ENCODE data around the gene SH3RF3.

The SH3RF3 gene

DNA sequence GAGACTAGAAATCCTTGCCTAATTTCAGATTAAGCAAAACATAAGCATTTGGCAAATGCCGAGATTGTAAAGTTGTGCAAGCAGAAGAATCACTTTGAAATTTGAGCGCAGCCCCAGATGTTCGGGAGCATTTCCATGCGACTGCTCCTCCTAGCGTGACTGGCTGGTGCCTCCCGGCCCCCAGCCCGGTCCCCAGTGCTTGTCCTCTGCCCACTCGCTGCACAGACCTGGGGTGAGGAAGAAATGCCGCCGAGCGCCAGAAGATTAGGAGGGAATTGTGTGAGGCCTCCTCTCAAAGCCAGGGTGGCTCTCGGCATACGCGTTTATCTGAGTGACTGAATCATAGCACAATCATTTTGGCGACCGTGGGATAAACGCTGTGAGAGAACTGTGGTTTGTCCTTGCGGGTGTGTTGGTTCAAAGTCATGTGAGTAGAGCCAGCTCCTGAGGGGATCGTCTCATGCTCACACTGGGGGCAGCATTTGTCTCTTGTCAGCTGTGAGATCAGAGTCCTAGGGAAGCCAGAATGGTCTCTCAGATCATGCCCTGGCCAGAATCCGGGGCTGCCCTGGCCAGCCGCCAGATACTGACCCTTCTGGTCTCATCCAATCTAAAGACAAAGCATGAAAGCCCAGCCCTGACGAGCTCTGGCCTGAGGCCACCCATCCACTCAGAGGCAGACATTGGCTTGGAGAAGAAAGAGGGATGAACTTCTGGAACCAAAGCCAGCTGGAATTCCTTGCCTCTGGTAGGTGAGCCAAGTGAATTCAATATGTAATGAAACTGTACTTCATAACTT, 189.3 kb downstream of the SH3RF3 start:
- DNase-seq = no peak

DNA sequence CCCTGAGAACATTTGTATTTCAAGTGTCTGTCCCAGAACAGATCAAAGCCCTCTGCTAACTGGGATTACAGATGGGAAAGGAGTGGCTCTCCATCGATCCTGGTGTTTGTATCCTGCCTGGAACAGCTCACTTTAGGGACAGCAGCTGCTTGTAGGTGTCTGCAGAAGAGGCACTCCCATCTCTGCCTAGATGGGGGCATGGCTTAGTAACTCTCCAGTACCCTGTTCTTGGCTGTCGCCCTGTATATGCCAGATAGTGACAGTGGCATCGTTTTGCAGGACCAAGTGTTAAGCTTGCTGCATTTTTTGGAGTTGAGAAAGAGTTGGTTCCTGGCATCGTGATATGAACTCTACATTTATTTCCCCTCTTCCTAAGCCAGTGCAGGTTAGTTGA, 189.9 kb downstream of the SH3RF3 start:
- DNase-seq = no peak

DNA sequence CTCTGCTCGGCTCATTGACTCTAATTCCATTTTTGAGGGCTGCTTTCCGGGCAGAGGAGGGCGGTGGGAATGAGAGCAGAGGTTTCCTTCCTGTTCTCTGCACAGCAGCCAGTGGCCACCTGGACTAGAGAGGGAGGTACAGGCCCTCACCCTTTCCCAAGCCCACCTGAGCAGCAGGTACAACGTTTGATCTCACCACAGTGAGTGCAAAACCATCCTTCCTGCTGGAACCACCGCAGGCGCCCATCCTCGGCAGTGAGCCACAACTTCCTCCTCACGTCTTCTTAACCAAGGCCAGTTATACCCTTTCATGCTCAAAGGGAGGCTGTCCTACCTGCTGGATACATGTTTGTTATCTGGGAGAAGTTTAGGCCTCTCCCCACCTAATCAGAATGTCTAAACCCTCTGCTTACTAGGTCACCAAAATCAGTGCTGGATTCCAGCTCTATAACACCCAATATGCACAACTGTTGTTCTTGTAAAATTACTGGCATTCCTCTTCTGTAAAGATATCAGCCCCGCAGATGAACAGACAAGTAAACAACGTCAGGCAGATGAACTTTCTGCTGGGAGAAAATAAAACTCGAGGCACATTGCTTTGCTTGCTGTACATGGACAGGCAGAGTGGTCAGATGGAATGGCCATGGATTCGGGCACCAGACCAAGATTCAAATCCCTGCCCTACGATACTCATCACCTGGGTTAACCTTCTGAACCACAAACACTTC, 191.4 kb downstream of the SH3RF3 start:
- DNase-seq = no peak

DNA sequence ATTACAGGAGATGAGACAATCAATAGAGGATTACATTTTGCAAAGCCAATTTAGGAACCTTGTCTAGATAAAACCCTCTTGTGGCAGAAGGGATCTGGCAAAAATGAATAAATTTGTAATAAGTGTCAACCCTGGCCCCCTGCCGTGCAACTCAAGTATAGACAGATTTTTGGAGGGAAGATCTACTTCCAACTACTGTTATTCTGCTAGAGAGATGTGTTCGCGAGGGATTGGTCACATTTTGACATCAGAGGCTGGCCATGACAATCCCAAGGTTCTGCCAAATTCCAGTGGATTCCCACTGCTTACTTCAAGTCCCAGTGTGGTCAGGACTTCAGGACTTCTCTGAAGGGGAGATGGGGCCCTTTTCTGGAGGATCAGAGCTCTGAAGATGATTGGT, 192.6 kb downstream of the SH3RF3 start:
- DNase-seq = no peak

DNA sequence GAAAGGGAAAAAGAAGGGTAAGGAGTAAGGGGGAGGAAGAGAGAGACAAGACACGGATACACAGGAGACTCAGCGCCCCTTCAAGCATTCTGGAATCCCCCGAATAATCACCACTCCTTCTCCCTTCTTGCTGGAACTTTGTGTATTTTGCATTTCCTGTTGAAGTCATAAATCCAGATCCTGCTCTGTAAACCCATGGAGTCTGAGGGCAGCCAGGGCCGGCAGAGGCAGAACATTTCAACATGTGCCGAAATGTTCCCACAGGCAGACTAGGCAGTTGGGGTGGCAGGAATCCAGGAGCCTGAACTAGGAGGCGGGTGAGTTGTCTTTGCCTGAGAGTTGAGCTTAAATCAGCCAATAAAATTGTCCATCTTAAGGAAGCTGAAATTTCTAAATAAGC, 193.1 kb downstream of the SH3RF3 start:
- no peak for DNase-seq

DNA sequence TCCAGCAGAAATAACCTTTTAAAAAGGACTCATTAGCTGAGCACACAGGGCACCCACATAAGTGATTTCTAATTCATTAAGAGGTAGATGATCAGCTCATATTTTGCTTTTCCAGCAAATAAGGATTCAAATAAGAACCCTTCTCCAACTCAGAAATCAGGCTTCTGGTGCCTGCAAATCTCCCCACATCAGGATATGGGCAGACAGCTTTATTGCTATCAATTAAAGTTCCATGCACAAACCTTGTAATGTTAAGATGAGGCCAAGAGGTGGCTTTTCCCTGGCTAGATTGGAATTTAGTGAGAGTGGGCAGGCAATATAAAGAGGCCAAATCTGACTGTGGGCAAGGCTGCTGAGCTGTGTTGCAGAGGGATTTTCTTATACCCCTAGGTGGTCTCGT, 193.6 kb downstream of the SH3RF3 start:
- DNase-seq = no peak

DNA sequence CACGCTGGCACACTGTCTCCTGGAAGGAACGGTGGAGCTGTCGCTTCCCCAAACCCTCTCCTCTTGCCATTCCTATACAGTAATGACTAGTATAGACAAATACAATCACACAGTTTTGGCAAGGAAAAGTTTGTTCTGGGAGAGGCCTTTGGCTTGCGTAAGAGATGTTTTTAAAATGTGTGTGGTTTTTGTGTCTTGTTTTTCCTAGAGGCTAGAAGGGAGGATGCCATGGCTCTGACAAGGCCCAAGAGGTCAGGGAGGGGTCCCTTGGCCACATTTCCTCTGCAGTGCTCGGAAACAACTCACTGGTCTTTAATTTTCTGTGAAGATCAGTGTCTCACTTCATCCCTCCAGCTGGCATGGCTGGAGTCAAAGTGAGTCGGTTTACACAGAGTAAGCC, 195.9 kb downstream of the SH3RF3 start:
- no peak for DNase-seq

DNA sequence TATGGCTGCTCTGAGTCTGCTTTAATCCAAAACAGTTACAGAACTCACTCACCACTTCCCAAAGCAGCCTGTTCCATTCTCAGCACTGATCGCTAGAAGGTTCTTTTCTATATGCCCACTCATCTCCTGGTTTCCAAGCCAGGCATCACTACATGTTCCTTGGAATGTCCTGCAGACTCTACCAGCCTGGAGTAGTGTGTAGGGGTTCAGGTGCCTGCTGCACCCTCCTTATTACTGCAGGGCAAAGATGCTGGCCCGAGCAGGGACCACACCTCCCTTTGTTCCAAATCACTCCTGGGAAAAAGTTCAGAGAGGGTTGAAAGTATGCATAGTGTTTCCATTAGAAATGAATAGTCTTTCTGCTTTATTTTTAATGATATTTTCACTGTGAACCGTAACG, 196.6 kb downstream of the SH3RF3 start:
- no peak for DNase-seq

DNA sequence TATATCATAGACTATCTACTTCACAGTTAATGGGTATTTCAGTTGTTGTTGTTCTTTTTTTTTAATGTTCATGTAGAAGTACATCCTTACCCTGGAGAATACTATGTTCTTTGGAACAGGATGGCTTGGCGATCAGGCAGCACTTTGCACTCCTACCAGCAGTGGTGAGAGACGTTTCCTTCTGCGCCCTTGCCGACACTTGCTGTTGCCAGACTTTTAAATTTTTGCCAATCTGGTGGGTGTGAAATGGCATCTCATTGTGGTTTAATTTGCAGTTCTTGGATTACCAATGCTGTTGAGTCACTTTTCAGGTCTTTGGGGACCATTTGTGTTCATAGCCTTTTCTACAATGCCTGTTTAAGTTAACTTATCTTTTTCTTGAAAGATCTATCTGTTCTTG, 197.3 kb downstream of the SH3RF3 start:
- no peak for DNase-seq

DNA sequence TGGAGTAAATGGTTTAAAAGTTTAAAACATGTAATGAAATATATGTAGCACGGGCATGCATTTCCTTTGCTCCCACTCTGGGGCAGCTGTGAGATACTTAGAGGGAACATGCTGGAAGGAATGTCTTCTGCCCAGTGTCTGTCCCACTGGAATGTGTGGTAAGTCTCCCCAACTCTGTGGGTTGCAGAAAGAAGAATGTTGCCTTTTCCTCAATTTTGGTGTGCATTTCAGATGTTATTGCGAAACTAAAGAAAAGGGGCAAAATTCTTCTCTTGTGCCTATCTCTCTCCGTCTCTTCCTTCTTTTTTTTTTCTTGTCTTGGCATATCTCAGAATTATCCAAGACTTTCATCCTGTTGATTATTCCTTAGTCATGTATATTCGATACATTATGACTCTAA, 201.1 kb downstream of the SH3RF3 start:
- no peak for DNase-seq

DNA sequence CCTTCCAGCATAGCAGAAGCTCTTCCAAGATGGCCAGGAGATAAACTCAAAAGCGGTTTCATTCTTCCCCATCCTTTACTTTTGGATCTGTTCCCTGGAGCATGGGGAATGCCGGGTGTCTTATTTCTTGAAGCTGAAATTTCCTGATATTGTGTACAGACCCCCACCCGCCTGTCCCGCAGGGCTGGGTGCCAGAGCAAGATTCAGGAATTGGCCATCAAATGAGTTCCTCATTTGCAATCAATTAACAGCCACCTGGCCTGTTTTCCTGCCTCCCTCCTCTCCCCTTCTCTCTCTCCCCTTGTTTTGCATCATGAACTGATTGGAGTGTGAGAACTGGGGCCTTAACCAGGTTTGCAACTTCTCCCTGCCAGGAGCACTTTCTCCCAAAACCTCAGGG, 202.1 kb downstream of the SH3RF3 start:
- no peak for DNase-seq

DNA sequence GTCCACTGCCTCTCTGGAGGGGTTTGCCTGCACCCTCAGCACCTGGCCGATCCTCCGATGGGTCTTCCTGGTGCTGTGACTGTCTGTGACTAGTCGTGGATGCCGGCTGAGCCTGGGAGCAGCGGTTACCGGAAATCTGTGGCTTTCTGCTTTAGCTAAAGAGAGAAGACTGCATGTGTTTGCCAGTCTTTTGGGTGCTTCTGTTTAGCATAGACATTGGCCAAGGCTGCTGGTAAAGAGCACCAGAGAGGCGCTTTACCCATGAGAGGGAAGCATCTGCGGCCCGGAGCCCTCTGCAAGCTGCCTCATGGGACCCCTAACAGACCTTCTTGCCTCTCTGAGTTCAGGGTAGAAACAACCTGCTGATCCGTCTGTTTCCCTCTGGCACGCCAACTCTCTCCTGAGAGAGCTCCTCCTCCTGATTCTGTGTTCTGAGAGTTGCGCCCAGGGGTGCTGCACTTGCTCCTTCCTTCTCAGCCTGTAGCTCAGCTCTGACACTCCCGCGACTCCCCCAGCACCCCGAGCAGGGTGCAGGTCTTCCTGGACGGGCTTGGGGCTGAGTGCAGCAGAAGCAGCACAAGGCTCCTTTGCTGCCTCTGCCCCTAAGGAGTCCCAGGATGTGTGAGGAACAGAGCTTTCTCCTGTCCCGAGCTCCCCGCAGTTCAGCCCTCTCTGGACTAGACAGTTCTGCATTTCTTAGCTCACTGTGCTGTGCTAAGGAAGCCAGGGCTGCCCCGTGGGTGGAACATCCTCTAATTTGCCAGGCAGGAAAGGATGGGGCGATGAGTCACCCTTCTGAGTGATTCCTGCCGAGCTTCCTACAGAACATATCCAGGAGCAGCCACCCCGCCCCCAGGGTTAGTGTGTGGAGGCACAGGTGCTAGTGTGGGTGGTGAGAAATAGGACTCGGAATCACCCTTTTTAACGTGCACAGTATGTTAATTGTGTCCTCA, 203.2 kb downstream of the SH3RF3 start:
- peak; percentile 94 to 98 for DNase-seq

DNA sequence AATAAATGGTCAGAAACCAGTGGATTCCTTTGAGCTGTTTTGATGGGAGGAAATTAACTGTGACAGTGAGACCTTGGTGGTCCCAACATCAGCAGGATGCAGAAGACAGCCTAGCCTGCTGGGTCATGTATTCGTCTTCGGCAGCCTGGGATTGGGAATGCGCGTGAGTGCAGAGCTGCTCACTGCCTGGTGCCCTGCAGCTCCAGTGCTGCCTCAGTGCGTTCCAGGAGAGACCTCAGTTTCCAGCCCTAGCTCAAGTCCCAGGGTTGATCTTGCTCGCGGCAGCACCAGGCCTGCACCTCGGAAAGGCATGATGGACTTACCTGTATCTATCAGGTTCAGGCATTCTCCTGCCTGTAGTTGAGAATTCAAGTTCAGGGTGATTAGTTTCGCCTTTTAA, 203.9 kb downstream of the SH3RF3 start:
- no peak for DNase-seq

DNA sequence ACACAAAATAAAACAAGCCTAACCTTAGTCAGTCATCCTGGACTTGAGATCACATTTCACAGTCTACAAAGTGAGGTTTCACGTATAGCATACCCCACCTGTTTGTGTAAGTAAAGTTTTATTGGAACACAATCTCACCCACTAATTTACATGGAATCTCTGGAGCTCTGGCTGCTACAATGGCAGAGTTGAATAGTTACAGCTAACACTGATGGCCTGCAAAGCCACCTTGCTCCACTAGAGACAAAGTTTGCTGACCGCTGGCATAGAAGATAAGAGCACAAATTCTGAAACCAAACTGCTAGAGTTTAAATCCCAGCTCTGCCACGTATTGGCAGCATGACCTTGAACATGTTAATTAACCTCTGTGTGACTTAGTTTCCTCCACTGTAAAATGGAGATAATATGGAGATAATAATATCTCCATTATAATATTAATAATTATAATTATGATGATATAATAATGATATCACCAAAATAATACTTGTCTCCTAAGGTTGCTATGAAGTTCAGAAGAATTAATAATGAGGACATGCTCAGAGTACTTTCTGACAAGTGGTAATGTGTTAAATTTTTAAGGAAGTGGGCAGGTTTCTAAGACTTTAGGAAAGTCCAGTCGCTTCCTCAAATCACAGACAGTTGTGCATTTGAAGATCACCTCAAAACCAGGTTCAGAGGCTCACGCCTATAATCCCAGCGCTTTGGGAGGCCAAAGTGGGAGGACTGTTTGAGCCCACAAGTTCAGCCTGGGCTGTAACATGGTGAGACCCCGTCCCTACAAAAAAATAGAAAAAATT, 204.6 kb downstream of the SH3RF3 start:
- peak; percentile 53 to 68 for DNase-seq

DNA sequence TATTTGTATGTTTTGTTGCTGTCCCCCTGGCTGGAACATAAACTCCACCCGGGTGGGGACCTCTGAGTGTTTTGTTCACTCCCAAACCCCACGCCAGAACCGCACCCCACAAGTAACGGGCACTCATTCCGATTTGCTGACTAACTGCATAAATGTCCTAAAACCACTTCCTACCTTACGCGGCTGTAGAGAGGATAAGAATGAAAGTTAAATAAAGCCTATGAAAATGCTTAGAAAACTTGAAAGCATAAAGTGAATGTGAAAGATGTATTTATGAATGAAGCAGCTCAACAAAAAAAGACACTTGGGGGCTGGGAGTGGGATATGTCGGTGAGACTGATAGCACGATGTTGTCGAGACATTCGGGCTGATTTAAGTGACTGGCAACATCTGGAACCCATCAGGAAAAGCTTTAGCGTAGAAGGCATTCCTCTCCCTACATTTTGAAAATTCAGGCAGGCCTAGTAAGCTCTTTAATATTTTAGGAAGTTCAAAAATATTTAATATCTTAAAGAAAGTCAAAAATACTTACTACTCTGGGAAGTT, 206.7 kb downstream of the SH3RF3 start:
- DNase-seq = no peak

DNA sequence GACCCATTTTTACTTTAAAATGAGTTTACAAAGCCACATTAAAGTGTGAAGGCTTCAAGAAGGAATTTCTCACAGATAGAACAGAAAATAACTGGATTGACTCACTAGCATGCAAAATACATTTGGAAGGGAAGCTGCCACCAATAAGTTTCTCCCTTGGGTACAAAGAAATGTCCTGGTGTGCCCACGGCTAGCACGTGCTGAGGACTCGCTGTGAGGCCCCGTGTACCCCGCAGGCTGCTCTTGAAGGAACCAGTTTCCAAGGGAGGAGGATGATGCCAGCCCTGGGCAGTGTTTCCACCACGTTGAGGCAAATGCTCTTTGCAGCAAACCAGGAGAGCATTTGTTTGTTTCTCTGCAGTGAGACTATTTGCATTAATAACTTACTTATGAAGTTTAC, 207.3 kb downstream of the SH3RF3 start:
- peak in 1 of 2 donors; percentile 13 for DNase-seq

DNA sequence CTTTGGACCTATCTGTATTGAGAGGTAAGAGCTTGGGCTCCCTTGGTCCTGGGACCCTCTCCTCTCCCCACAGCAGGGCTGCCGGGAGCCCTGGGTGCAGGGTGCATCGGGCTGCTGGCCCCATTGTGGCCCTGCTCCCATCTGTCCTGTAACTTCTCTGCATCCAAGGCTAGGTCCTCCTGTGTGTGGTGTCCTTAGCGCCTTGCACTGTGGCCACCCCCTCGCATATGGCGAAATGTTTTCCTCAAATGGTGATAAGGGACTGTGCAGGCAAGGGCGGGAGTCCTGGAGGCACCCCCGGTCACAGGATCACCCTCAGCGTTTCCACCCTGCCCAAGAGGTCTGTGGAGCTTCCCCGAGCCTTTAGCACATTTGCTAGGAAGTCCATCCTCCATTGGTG, 208.2 kb downstream of the SH3RF3 start:
- no peak for DNase-seq

DNA sequence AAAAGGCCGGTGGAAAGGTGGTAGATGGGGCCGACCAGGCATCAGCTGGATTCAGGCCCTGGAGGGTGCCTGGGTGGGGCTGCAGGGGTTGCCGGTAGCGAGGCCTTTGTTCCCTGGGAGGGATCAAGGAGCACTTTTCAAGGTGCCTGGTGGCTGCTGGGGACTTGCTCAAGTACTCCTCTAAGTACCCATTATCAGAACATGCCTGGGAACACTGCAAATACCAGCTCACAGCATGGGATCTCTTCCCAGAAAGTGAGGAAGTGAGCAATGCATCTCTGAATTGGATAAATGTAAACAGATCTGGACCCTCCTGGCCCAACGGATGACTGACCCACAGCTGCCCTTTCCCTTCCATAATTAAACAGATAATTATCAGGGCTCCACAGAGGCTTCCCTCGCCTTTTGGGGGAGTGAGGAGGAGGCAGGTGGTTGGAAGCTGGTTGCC, 210.5 kb downstream of the SH3RF3 start:
- no peak for DNase-seq

DNA sequence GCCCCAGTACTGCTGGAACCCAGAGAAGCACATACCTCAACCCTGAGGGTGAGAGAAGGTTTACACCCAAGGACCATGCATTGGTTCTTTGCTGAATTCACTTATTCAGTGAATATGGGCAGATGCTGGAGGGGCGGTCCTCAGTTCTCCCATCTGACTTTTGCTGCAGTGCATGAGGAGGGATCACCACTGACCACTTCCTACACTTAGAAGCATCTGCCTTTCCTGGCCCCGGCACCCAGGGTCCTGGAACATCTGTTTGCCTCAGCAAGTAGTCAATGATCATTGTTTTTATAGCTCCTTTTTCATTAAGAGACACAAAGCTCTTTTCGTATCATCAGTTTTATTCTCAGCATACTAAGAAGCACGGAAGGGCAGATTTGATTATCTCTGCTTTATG, 211.4 kb downstream of the SH3RF3 start:
- no peak for DNase-seq

DNA sequence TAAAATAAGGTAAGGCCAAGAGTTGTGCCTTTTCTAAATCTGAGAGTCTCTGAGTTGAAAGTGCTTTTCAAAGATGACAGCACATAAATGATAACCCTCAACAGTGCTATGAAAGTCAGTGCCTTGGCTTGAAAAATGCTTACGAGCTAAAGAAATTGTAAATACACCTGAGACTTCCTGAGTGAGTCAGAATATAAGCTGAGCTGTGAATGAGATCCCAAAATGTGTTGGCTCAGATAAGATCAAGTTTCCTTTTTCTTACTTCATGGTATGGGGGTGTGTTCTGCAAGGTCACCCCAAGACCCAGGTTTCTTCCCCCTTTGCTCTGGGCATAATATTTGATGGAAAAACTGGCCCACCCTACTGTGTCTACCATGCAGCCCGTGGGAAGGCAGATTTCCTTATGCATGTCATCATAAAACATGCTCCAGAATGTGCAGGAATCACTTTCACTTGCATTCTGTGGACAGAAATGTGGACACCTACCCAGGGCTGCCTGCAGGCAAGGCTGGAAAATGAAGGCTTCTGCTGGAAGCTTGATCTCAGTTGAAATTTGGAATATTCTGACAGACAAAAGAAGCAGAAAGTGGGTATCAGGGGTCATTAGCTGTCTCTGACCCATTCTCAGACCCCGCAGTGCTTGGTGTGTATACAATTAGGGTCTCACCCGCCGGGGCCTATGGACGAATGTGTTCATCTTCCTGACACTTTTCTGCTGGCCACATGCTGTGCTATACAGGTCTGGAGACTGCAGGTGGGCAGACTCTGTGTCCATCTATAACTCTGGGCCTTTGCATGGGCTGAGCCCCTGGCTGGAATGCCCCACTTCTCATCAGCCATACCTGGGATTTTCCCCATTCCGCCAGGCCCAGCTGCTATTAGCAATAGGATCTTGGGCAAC, 212.6 kb downstream of the SH3RF3 start:
- no peak for DNase-seq

Measured in inflammatory macrophage (primary cell).